Upper lobe of right lung (tissue), 1 donor: ENCODE results near the gene TBK1. TPM values are rescaled to one million over a fixed set of nuclear protein-coding genes. Genes with fewer than 3 reads are reported as not detected.

Experiments
- ATAC-seq: fragments of 200-7000 bp; cut with Tn5 transposase; one replicate; pipeline ENCODE4 v1.9.1; 2020; ENCODE audit warnings: mild to moderate bottlenecking, moderate library complexity
- DNase-seq: peaks from one replicate; pipeline ENCODE4 v3.0.0-alpha.2; 2020
- H3K27ac ChIP-seq: fragments of 200-600 bp; one replicate; pipeline ENCODE4 v1.8.0; 2022
- H3K27me3 ChIP-seq: fragments of 200-600 bp; one replicate; pipeline ENCODE4 v1.8.0; 2022; ENCODE audit warnings: mild to moderate bottlenecking
- H3K36me3 ChIP-seq: fragments of 200-600 bp; one replicate; pipeline ENCODE4 v1.8.0; 2022
- H3K4me1 ChIP-seq: fragments of 200-600 bp; one replicate; pipeline ENCODE4 v1.8.0; 2022
- H3K4me3 ChIP-seq: fragments of 200-600 bp; one replicate; pipeline ENCODE4 v1.8.0; 2022; ENCODE audit warnings: mild to moderate bottlenecking
- H3K9me3 ChIP-seq: fragments of 200-600 bp; one replicate; pipeline ENCODE4 v1.8.0; 2022
- CTCF ChIP-seq: fragments of 200-600 bp; IDR thresholded peaks from one replicate; pipeline ENCODE4 v1.8.0; 2022; ENCODE audit warnings: antibody characterized with exemption
- intact Hi-C: fragments of 100-400 bp; cut with DNase I; formaldehyde crosslinking; loops from one replicate; pipeline ENCODE4 v1.11.0; 2022
- total RNA-seq: library from RNA; stranded (reverse); fragmentation: NEBNext Ultra II Directional; extraction: Animal tissue kit (Norgen Biotek cat#: 25700); gene quantifications from one replicate; pipeline ENCODE4 v1.2.1, GENCODE V29; 2021
- donor health status: DM: no; HTN: yes; CAD: no; lungs with severe emphysema.

TBK1 gene
- total RNA-seq, 1 donor from 2014 or later: 28.2 TPM

GRCh38 chr12:64469455-64470142 lies 17.7 kb downstream of the TBK1 start:
- TF ChIP-seq CTCF: no peak
- Histone ChIP-seq H3K27ac (no peak overlapping the region), H3K4me3 (no peak overlapping the region), H3K4me1 (no peaks in the 10 kb centered on the region), H3K27me3 (no peaks in the 10 kb centered on the region), H3K9me3 (no peaks in the 10 kb centered on the region), H3K36me3 (peaks cover 97% of the 10 kb centered on the region)
- intact Hi-C loops: no loop called here
- DNase-seq (no peak), ATAC-seq (no peak)

GRCh38 chr12:64470495-64470894 lies 18.6 kb downstream of the TBK1 start:
- ATAC-seq (no peak), DNase-seq (no peak)
- peaks cover 5% of the 10 kb centered on the region for H3K9me3 ChIP-seq
- no peak overlapping the region for H3K27ac ChIP-seq
- TF ChIP-seq CTCF: no peak
- H3K27me3 ChIP-seq: no peaks in the 10 kb centered on the region
- intact Hi-C loops: no loop called here
- H3K4me3 ChIP-seq: no peak overlapping the region
- no peaks in the 10 kb centered on the region for H3K4me1 ChIP-seq
- H3K36me3 ChIP-seq: peaks cover 97% of the 10 kb centered on the region

GRCh38 chr12:64473176-64473575 lies 21.3 kb downstream of the TBK1 start:
- intact Hi-C loops: no loop called here
- no peak for TF ChIP-seq CTCF
- Histone ChIP-seq H3K9me3 (peaks cover 5% of the 10 kb centered on the region), H3K4me1 (no peaks in the 10 kb centered on the region), H3K4me3 (no peak overlapping the region), H3K27me3 (no peaks in the 10 kb centered on the region), H3K36me3 (peaks cover 85% of the 10 kb centered on the region), H3K27ac (no peak overlapping the region)
- ATAC-seq (no peak), DNase-seq (no peak)

- H3K27ac ChIP-seq: no peak overlapping the region
- no peaks in the 10 kb centered on the region for H3K27me3 ChIP-seq
- ATAC-seq: no peak
- no peak for DNase-seq
- no peak for TF ChIP-seq CTCF
- H3K4me3 ChIP-seq: no peak overlapping the region
- no peaks in the 10 kb centered on the region for H3K4me1 ChIP-seq
- peaks cover 82% of the 10 kb centered on the region for H3K36me3 ChIP-seq
- peaks cover 5% of the 10 kb centered on the region for H3K9me3 ChIP-seq
- intact Hi-C loops: no loop called here
Measured at GRCh38 chr12:64475518-64475917, 23.6 kb downstream of the TBK1 start.

GRCh38 chr12:64476844-64477243 lies 24.9 kb downstream of the TBK1 start:
- no peak overlapping the region for H3K4me3 ChIP-seq
- intact Hi-C loops: no loop called here

More at GRCh38 chr12:64476844-64477243, 24.9 kb downstream of the TBK1 start:
- H3K9me3 ChIP-seq: peaks cover 5% of the 10 kb centered on the region
- peaks cover 82% of the 10 kb centered on the region for H3K36me3 ChIP-seq
- no peak for TF ChIP-seq CTCF
- H3K27ac ChIP-seq: no peak overlapping the region
- ATAC-seq: no peak
- no peak for DNase-seq
- H3K27me3 ChIP-seq: no peaks in the 10 kb centered on the region
- no peaks in the 10 kb centered on the region for H3K4me1 ChIP-seq
